NCI-H345 (cell line): ENCODE measurements around the gene FGGY.
"Not testable (repeated sequence)": the region's sequence is repeated elsewhere in the genome, so short reads cannot be mapped to it uniquely, and the experiment has no call there.

Experiments
- DNase-seq: peaks from one replicate; lab custom pipeline; 2025; lab: John Stamatoyannopoulos, UW

The FGGY gene

DNA sequence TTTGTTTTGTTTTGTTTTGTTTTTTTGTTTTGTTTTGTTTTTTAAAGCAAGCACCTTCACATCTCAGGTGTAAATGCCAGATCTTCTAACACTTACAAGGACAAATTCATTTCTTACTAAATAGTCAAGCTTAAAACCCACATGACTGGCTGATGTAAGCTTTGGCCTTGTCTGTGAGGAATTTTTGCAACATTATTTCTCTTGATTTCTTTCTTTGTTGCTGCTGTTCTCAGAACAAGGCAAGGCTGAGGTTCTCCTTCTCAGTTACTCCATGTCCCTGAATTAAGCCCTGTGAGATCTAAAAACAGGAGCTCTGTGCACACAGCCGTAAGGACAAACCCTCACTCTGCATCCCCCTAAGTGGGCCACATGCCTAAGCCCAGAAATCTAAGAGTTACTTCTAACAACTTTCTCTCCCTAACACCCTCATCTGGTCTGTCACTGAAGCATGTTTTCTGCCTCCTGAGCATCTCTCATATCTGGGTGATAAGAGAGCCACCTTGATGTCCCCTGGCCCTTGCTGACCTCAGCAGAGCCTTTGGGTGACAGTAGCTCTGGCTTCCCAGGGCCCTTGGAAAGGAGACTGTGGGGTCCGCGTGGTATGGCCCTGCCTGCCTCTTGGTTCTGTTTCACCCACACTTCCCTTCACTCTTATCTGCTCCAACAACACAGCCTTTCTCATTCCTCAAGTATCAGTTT lies 436.7 kb downstream of the FGGY start:
- DNase-seq, result no peak

DNA sequence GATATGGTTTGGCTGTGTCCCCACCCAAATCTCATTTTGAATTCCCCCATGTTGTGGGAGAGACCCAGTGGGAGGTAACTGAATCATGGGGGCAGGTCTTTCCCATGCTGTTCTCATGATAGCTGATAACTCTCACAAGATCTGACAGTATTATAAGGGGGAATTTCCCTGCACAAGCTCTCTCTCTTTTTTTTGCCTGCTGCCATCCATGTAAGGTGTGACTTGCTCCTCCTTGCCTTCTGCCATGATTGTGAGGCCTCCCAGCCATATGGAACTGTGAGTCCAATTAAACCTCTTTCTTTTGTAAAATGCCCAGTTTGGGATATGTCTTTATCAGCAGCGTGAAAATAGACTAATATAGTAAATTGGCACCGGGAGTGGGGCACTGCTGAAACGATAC lies 439.0 kb downstream of the FGGY start:
- DNase-seq, result not testable (repeated sequence)

DNA sequence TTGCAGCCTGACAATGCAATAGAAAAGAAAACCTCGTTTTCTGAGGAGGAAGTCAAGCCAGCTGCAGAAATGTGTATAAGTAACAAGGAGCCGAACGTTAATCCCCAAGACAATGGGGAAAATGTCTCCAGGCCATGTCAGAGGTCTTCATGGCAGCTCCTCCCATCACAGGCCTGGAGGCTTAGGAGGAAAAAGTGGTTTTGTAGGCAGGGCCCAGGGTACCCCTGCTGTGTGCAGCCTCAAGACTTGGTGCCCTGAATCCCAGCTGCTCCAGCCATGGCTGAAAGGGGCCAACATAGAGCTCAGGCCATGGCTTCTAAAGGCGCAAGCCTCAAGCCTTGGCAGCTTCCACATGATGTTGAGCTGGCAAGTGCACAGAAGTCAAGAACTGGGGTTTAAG lies 439.9 kb downstream of the FGGY start:
- DNase-seq, result no peak

DNA sequence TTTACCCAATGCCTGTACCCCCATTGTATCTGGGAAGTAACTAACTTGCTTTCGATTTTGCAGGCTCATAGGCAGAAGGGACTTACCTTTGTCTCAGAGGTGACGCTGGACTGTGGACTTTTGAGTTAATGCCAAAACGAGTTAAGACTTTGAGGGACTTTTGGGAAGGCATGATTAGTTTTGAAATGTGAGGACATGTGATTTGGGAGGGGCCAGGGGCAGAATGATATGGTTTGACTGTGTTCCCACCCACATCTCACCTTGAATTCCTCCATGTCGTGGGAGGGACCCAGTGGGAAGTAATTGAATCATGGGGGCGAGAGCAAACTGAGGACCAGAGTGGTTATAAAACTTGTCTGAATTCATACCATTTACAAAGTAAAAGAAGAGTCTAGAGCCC lies 440.7 kb downstream of the FGGY start:
- no peak for DNase-seq

DNA sequence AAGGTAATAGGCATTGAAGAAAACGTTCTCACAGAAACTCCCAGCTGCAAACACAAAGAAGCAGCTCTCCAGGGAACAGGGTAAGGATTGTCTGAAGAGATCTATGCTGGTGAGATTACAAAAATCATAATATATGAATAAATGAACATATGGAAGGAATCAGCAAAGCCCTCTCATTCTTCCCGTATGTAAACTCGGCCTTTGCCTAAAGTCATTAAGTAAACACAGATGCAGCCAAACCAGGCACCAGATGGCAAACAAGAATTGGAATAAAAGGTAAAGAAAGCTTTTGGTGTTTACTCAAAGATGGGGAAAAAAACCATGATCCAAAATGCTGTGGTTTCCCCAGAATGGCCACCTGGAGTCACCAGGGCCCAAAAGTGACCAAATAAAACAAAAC lies 441.3 kb downstream of the FGGY start:
- peak; percentile 31 for DNase-seq

DNA sequence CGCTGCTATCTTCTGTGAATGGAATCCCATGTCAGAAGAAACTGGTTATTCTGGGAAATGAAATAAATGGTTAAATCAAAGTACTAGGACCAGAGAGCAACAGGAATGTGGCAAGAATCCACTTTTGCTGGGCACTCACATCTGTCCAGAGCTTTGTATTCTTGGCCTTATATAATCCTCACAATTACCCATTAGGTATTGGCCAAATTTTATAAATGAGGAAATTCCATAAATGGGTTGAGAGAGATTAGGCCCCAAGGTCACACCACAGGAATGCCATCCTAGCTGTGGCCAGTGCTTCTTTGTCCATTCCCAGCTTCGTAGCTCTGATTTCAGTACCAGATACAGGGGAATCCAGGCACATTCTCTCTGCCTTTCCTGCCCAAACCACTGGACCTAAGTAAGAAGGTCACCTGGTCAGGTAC lies 441.7 kb downstream of the FGGY start:
- no peak for DNase-seq

DNA sequence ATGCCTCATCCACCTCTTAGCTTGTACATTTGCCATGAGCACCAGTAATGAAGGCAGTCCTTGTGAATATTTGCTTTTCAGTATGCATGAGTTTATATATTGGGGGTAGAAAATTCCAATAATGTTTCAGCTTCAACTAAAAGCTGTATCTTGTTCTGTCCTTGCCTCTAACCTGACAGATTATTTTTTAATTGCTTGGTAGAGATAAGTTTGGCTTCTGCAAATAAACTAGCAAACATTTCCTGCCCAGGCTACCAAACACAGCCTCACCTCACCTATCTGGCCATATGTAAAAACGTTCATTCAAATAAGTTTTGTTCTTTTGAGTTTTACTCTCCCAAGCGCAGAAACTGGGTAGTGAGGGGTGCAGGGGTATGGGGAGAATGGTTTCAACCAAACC lies 442.2 kb downstream of the FGGY start:
- DNase-seq, result no peak

DNA sequence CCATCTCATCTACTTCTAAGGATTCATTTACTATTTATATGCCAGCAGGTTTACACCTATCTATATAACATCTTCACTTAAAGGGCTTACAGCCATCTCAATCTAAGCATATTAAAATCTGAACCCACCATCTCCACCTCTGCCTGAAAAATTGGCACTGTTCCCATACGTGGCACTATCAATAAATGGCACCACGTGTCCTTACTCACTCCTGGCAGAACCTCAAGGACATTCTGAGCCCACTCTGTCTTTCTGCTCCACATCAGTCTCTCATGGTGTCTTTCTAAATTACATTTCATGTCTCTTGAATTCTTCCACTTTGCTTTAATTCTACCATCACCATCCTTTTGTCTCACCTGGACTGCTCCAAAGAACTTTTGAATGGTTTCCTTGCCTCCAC lies 445.6 kb downstream of the FGGY start:
- no peak for DNase-seq

DNA sequence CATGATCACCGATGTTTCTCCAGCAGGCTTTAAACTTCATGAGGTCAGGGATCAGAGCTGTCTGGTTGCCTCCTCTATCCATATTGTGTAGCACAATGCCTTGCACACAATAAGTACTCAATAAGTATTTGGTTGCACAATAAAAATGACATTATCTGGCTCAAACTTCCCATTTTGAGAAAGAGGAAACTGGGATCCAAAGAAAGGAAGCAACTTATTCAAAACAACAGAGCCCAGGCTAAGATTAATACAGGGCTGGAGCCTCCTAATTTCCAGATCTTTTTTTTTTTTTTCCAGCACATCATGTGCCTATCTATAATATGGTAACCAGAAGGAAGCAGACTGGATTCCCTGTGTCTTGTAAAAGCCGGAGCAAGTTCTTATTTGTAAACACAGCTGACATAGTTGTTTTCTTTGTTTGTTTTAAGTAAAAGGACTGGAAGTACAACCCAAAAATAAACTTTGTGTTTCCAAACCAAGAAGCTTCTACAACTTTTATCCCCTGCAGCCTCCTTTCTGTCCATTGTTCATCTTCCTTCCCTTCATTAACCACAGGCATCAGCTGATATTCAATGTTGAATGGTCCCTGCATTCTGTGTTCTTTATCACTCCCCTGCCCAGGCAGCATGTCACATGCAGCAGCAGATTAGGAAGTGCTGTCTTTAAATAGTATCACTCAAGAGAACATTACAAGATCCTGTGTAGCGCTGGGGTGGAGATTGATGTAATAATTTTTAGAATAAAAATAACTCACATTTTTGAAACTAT lies 446.6 kb downstream of the FGGY start:
- no peak for DNase-seq

DNA sequence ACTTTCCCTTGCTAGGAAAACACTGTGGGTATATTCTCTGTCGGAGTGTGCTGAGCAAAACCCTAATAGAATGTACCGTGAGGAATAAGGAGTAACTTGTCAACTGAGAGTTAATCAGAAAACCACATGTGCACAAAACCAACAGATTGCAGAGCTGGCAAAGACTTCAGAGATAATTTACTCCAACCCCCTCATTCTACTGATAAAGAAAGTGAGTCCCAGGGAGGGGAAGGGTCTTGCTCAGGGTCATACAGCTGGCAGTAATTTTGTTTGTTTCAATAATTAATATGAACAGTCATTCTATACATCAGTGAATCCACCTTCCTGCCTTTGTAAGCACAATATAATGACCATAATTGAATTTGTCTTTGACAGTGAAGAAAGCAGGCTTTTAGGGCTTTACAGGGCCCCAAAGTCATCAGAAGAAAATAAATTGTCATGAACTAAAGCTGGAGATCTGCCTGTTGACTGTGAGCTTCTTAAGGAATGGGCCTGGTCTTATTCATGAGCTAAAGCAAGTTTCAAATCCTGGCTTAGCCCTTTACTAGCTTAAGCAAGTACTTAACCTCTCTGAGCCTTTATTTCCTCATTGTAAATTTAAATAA lies 450.6 kb downstream of the FGGY start:
- DNase-seq, result no peak

DNA sequence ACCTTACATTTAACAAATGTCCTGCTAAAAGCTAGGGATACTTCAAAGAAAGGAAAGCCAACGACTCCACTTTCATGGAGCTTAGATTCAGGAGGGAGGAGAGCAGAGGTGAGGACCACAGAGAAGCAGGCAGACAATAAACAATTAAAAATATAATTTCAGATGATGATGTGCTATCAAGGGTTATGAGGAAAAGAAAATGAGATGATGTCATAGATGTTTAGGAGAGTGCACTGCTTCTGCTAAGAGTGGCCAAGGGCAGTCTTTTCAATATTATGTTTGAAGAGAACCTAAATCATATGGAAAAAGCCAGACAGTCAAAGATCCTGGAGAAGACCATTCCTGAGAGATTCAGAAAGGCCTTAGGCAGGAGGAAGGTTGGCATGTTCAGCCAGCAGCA lies 451.2 kb downstream of the FGGY start:
- DNase-seq, result no peak

DNA sequence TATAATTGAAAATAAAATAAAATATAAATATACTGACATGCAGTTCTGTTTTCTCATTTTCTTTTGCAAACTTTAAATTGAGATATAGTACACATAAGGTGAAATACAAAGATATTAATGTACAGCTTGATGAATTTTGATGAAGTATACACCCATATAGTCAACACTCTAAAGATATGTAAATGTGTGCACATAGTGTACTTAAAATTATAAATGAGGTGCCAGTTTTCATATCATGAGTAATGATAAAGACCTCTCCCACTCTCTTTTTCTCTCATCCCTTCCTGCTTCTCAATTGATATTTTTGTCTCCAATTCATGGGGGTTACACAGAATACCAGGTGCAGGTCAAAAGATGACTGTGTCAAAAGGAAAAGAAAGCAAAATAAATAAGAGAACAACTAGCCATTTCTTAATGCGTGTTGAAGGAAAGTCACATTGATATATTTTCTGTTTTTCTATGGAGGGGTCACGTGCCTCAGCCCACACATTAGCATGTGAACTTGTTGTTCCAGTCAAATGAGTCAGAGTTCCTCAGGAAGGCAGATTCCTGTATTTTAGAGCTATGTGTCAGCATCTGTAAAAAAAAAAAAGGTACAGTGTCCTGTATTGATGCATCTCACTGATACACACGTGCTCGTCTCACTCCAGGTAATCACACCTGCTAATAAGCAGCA lies 453.6 kb downstream of the FGGY start:
- no peak for DNase-seq

DNA sequence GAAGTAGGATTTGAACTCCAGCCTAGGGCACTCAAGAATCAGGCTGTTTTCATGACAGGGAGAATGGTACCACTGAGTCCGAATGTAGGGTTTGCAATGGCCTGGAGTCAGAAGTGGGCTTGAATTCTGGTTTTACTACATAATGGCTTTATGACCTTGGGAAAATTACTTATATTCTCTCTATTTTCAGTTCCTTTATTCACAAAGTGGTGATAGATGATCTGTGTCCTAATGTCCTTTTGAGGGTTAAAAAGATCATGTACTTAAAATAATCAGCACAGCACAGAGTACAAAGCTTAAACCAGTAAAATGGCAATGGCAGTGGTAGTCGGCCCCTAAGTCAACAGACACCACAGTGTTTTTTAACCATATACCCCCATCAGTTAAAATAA lies 454.1 kb downstream of the FGGY start:
- no peak for DNase-seq

DNA sequence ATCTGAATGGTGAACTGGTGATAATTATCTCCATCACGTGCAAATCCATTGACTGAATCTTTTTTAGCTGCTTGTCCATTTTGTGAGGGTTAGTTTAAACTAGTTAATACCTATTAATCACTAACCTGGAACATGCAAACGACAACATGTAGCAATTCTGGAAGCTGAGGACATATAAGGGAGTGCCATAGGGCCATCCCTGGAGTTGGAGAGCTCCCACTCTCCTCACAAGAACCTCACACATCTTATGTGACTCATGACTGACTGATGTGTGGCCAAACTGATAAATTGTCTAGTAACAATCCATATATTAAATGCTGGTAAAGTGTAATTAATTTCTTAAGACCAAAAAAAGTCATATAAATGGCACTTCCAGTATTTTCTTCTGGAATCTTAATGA lies 454.9 kb downstream of the FGGY start:
- no peak for DNase-seq

DNA sequence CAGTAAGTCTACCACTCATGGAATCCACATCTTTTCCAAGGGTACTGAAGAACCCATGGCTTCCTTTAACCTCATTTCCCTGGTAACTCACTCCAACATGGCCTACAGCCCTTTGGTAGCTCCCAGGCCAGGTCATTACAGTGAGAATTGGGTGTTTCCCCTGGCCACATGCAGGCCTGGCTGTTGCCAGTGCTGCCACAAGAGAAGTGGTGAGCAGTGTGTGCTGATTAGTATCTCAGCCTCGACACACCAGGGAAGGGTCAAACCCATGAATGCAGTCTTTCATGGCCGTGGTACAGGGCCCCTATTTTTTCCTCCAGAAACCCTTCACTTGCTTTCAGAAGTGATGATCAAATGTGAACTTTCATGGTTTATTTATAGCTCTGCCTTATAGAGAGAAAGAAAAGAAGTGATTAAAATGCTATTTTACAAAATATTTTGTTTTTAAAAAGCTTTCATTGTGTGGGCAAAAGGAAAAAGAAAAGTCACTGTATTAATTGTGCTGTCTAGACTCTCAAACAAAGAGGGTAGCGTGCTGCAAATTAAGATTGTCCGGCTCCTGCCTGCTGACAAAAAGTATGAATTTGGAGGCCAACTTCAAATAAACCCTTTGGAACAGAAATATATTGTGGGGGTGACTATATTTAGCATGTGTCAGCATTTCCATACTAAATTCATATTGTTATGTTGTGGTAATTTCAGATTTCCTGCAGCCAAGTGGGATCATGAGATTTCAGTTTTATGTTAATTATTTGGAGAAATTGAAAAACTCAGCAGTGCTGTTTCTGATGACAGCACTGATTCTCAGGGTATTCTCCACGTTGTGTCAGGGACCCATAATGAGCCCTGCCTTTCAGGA lies 455.9 kb downstream of the FGGY start:
- no peak for DNase-seq

DNA sequence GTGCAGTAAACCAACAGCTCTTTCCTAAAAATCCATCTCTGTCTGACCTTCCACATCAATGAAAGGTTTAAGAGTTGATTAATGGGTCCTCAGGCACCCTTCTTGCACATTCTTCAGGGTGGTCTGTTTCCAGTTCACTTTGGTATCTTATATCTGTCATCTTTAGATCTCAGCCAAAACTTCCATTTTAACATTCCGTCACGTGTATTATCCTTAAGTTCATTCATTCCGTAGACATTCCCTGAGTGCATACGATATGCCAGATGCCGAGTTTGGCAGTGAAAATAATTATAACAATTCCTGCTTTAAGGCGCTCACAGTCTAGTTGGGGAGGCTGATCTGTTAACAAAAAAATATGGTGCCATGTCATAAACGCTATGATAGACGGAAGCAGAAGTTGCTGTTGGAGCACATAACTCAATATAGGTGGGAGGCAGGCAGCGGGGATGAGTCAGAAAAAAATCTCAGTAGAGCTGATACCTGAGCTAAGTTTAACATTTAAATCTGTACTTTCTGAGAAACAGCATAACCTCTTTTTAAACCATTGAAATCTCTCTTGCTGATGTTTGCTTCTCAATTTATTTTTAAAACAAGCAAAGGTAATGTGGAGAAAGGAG lies 458.3 kb downstream of the FGGY start:
- DNase-seq, result no peak

DNA sequence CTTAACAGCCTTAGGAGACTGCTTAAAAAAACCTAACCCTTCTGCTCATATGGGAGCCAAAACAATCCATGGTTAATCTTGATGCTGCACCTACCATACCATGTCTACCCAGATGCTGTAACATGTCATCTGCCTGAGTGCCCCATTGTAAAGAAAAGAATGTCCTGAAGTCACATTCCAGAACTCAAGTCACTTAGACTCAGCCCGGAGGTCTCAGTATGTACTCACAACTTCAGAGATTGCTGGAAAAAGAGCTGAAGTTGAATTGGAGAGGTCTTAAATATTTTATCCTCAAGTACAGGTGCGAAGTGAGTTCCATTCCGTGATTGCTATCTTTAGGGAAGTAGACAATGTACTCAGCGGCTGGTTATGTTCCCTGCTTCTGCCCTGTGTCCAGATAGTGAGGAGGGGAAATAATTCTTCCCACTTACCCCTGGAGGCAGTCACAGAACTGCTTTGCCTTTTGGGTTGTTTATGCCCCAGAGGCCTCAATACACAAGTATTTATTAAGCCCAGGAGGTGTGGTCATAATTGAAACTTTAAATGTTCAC lies 460.4 kb downstream of the FGGY start:
- no peak for DNase-seq

DNA sequence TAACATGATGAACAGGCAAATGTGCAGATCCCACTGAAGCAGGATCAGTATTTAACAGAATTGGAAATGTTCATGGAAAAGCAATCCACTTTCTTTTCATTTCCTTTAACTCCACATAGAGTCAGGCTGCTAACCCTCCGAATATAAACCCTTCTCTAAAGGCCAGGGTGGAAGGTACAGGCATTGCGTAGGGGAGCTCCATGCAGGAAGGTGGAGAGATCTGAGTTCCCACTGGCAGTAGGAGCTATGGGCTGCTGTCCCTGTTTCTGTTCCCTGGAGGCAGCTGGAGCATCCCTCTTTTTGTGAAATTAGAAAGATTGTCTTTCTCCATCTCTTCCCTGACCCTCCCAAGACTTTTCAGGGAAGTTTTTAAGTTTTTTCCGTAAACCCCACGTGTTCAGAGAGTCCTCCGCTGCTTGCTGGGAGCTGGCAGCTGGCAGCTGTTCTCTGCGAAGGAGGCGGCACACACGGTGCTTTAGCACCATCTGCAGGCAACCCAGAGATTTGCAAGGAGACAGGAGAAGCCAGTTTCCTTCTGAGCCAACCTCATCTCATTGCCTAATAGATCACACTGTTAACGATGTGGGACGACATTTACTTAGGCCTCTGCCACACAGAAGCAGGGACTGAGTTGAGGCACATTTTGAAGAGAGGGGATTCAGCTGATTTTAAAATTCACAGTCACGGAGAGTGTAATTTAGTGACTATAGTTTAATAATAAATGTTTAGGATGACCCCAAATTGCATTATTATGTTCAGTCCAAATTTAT lies 462.4 kb downstream of the FGGY start:
- DNase-seq, result peak; percentile 82

DNA sequence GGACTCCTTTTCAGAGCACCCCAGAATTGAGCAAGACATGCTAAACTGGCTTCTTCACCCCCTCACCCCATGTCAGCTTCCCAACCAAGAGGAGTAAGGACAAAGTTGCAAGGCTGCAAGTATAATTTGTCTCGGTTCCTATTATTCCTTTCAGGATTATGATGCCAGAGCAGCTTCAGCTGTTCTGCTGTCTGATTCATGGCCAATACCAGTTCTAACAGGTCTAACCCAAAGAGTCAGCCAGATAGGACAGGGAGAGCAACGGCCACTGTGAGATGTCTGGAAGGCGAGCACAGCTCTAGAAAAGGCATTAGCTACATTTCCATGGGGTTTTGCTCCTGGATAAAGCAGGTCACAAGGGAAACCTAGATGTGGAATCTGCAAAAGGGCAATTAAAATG lies 464.5 kb downstream of the FGGY start:
- no peak for DNase-seq

DNA sequence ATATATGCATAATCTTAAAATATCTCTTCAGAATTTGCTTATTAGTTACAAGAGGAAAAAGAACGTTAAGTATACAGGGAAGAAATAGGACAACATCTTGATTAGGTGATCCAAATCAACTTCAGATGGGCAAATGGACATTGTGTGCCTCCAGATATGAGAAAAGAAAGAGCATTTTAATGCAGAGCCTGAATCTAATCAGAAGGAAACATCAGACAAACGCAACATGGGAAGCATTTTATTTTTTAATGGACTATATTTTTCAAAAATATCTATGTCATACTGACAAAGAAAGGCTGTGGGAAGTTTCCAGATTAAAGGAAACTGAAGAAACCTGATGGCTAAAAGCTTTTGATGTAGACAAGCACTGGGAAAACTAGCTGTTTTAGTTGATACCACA lies 466.5 kb downstream of the FGGY start:
- DNase-seq, result no peak
